Natural killer cell treated with Interleukin-12 subunit alpha and Interleukin-12 subunit beta and Interleukin-15 and Interleukin-18, amount 100 ng/mL, for 72 hours (primary cell): Measurements from ENCODE around the gene ZNF446. TPM values are rescaled to one million over a fixed set of nuclear protein-coding genes. Genes with fewer than 3 reads are reported as not detected.
"Not testable (repeated sequence)": the region's sequence is repeated elsewhere in the genome, so short reads cannot be mapped to it uniquely, and the experiment has no call there.

Source experiments
- ATAC-seq, 2 donors: fragments of 150-1000 bp; cut with Tn5 transposase in 1 of 2; sonication (Bioruptor Pico), chemical (Tn5 transposase) in 1 of 2; 2 replicates each; pipeline ENCODE4 v1.10.0; 2021
- DNase-seq: peaks from one replicate; pipeline ENCODE4 v3.0.0; 2022; ENCODE audit warnings: low spot score
- H3K27ac Mint-ChIP-seq, 2 donors: 1 replicate in 1 of 2; 2 replicates in 1 of 2; pipeline ENCODE4 v1.8.0; 2022; ENCODE audit warnings: mixed read lengths in 2 of 2, mild to moderate bottlenecking in 1 of 2, moderate library complexity in 1 of 2
- H3K27me3 Mint-ChIP-seq, 2 donors: 1 replicate in 1 of 2; 2 replicates in 1 of 2; pipeline ENCODE4 v1.8.0; 2022; ENCODE audit warnings: mixed read lengths in 2 of 2
- H3K36me3 Mint-ChIP-seq: one replicate; pipeline ENCODE4 v1.8.0; 2022; ENCODE audit warnings: mixed read lengths
- H3K4me1 Mint-ChIP-seq, 2 donors: 1 replicate in 1 of 2; 2 replicates in 1 of 2; pipeline ENCODE4 v1.8.0; 2022; ENCODE audit warnings: low read depth in 2 of 2, mixed read lengths in 2 of 2, mild to moderate bottlenecking in 1 of 2
- H3K4me3 Mint-ChIP-seq: one replicate; pipeline ENCODE4 v1.8.0; 2022; ENCODE audit warnings: mixed read lengths
- H3K9me3 Mint-ChIP-seq: 2 replicates; pipeline ENCODE4 v1.8.0; 2022; ENCODE audit warnings: mixed read lengths
- total RNA-seq, 2 donors: library from RNA; stranded (reverse); gene quantifications; one replicate each; pipeline ENCODE4 v1.2.3, GENCODE V29; 2022

The ZNF446 gene
- total RNA-seq, 2 donors from 2014 or later, result 3.9 to 5.8 TPM

DNA sequence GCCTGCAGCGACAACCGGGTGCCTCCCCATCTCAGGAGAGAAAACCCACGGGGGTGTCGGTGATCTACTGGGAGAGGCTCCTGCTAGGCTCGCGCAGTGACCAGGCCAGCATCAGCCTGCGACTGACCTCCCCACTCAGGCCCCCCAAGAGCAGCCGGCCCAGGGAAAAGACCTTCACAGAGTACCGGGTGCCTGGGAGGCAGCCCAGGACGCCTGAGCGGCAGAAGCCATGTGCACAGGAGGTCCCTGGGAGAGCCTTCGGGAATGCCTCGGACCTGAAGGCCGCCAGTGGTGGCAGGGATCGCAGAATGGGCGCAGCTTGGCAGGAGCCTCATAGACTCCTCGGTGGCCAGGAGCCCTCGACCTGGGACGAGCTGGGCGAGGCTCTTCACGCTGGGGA is 20.8 kb upstream of the ZNF446 start:
- no peak overlapping the region for H3K4me3 Mint-ChIP-seq
- DNase-seq (no peak), ATAC-seq (no peak)
- H3K9me3 Mint-ChIP-seq, result no peaks in the 10 kb centered on the region
- peaks cover 0 to 2% of the 10 kb centered on the region in 2 donors for H3K27me3 Mint-ChIP-seq
- H3K36me3 Mint-ChIP-seq, result no peaks in the 10 kb centered on the region
- no peak overlapping the region for H3K27ac Mint-ChIP-seq
- H3K4me1 Mint-ChIP-seq, result peaks cover 19 to 23% of the 10 kb centered on the region in 2 donors

DNA sequence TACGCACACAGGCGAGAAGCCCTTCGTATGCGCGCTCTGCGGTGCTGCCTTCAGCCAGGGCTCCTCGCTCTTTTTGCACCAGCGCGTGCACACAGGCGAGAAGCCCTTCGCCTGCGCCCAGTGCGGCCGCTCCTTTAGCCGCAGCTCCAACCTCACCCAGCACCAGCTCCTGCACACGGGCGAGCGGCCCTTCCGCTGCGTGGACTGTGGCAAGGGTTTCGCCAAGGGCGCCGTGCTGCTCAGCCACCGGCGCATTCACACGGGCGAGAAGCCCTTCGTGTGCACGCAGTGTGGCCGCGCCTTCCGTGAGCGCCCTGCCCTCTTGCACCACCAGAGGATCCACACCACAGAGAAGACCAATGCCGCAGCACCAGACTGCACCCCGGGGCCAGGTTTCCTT is 20.0 kb upstream of the ZNF446 start:
- Mint-ChIP-seq H3K36me3 (no peaks in the 10 kb centered on the region), H3K9me3 (no peaks in the 10 kb centered on the region), H3K27ac (no peak overlapping the region), H3K4me3 (no peak overlapping the region), H3K27me3 (no peaks in the 10 kb centered on the region), H3K4me1 (peaks cover 12 to 16% of the 10 kb centered on the region in 2 donors)
- no peak for ATAC-seq
- no peak for DNase-seq

DNA sequence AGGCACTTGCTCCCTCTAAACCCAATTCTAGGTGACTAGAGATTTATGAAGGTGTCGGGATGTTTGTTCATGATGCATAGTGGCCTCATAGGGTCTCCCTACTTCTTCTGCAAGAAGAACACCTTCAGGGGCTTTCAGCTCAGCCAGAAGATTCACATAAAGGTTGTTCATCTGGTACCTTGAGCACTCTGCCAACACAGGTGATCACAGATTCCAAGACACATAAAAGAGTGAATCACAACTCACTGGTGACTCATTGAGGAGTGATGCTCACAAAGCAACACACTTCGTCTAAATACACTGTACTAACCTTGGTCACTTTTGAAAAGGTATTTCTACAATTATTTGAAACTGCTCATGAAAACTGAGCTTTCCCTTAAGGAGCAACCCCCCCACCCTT is 16.1 kb upstream of the ZNF446 start:
- DNase-seq (no peak), ATAC-seq (no peak)
- no peaks in the 10 kb centered on the region for H3K36me3 Mint-ChIP-seq
- H3K27me3 Mint-ChIP-seq, result no peaks in the 10 kb centered on the region
- H3K4me3 Mint-ChIP-seq, result no peak overlapping the region
- H3K9me3 Mint-ChIP-seq, result no peaks in the 10 kb centered on the region
- no peak overlapping the region for H3K27ac Mint-ChIP-seq
- peaks cover 0 to 5% of the 10 kb centered on the region in 2 donors for H3K4me1 Mint-ChIP-seq

DNA sequence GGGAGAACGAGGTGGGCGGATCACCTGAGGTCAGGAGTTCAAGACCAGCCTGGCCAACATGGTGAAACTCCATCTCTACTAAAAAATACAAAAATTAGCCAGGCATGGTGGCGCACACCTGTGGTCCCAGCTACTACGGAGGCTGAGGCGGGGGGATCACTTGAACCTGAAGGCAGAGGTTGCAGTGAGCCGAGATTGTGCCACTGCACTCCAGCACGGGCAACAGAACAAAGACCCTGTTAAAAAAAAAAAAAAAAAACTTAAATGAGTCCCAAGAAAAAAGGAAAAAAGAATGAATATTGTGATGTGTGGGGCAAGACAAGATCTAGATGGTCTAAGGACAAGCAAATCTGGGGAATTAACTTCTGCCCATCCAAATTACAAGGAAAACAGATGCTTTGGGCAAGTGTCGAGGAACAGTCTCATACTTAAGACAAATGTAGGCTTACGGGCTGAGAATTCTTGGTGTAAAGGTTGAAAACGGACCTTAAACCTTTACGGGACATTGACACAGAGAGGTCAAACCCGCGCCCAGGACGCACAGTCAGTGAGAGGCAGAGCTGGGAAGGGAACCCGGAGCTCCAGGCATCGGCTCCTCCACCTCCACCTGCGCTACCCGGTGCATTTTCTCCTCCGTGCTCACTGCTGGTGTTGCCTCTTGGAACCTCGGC is 9.9 kb upstream of the ZNF446 start:
- DNase-seq (no peak), ATAC-seq (peak in 1 of 2 donors; percentile 1)
- Mint-ChIP-seq H3K36me3 (no peaks in the 10 kb centered on the region), H3K9me3 (no peaks in the 10 kb centered on the region), H3K27me3 (no peaks in the 10 kb centered on the region), H3K4me1 (peaks cover 13 to 19% of the 10 kb centered on the region in 2 donors), H3K27ac (peak overlapping the region; percentile 31 to 46), H3K4me3 (peak overlapping the region; percentile 87)

DNA sequence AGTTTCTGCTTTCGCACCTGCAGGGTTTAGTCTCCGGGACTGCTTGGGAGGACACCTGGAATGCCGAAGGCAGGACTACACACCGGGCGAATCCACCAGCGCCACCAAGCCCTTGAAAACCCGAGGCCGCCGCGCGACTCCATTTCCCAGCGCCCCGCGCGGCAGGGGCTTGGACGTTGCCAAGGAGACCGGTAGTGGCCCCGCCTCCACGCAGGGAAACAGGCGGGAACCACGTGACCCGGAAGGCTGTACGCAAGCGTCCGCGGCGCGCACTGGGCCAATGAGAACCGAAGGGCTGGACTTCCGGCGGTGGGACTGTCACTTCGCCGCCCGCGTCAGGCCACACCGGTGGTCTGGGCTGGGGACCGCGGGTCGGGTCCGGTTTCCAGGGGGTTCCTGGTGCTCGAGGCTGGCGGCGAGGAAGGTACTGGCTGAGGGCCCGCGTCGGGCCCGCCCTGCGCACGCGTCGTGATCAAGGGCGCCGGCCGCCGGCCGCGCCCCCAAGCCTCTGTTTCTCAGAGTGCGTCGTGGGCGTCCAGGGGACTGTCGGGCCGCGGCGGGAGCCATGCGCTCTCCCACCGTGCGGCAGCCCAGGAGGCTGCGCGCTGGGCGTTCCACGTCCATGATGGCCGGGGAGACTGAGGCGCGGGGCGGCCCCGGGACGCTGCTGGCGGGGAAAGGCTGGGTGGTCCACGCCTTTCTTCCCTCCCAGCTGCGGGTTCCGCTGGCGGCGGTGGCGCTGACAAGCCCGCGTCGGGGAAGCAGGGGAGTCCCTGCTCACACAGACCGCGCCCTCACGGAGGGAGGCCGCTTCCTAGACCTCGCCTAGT is 9.2 kb upstream of the ZNF446 start, which contains the start of gene ZNF324:
Gene ZNF324 (plus strand): TSS at position 321 of the 830 bp plus-strand sequence. CDS start 2,106 bp downstream, outside the sequence.
- peak; percentile 98 for DNase-seq
- peak within 1 kb of the TSS; percentile 87 for H3K4me3 Mint-ChIP-seq
- H3K27me3 Mint-ChIP-seq, result no peaks in the 10 kb centered on the region
- no peaks in the 10 kb centered on the region for H3K9me3 Mint-ChIP-seq
- no peaks in the 10 kb centered on the region for H3K36me3 Mint-ChIP-seq
- peak within 1 kb of the TSS; percentile 46 to 78 for H3K27ac Mint-ChIP-seq
- ATAC-seq, result peak; percentile 97 to 99
- H3K4me1 Mint-ChIP-seq, result peaks cover 13 to 19% of the 10 kb centered on the region in 2 donors

DNA sequence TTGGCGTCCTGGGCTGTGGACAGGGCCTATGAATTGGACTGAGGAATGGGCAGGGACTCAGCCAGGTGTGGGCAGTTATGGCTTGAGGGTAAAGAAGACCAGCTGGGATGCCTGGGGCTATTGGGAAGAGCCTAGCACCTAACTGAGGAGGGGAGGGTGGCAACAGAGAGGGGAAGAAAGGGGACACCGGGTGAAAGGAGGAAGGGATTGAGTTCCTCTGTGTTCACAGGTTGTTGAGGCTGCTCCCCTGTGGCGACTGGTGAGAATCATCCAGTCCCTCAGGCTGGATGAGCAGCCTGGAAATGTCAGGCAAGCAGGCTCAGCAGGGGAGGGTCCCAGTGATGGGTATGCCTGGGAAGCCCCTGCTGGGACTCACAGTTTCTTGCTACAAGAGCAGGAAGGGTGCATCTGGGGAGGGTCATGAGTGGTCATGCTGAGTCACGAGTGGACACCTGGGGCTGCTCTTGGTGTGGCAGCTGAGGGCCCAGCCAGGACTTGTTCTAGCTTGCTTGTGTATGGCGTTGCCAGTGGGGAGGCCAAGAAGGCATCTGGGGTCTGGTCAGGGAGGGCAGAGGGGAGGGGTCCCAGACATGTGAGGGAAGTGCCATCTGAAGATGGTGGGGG is 7.8 kb upstream of the ZNF446 start:
- no peaks in the 10 kb centered on the region for H3K36me3 Mint-ChIP-seq
- H3K4me1 Mint-ChIP-seq, result peaks cover 13 to 19% of the 10 kb centered on the region in 2 donors
- H3K4me3 Mint-ChIP-seq, result peak overlapping the region; percentile 87
- H3K27ac Mint-ChIP-seq, result peak overlapping the region; percentile 46 to 78
- no peaks in the 10 kb centered on the region for H3K9me3 Mint-ChIP-seq
- ATAC-seq, result no peak
- no peak for DNase-seq
- no peaks in the 10 kb centered on the region for H3K27me3 Mint-ChIP-seq

DNA sequence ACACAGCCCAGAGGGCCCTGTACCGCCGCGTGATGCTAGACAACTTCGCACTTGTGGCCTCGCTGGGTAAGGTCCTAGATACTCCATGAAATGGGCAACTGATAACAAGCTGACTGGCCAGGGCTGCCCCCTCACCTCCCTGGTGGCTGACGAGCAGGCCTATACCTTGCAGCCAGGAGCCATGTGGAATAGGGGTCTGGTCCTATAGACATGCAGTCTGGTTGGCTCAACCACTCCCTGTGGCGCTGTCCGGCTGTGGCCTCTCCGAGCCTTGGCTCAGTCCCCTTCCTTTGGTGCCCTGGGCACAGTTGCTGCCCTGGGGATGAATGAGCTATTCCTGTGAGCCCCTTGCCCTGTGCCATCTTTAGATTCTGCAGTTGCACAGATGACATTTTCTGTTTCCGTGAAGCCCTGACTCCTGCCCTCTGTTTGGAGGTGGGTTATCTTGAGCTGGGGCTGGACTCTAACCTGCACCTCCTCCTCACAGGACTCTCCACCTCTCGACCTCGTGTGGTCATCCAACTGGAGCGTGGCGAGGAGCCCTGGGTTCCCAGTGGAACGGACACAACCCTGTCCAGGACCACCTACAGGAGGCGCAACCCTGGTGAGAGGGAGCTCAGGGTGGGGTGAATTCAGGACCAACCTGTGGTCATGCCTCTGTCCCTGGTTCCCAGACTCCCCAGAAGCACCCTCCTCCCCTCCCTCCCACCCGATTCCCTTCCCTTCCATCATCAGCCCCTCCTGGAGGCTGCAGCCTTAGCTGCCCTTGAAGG is 6.7 kb upstream of the ZNF446 start:
- ATAC-seq (no peak), DNase-seq (no peak)
- Mint-ChIP-seq H3K27ac (no peak overlapping the region), H3K36me3 (no peaks in the 10 kb centered on the region), H3K9me3 (no peaks in the 10 kb centered on the region), H3K4me1 (peaks cover 13 to 18% of the 10 kb centered on the region in 2 donors), H3K4me3 (peak overlapping the region; percentile 30), H3K27me3 (no peaks in the 10 kb centered on the region)

DNA sequence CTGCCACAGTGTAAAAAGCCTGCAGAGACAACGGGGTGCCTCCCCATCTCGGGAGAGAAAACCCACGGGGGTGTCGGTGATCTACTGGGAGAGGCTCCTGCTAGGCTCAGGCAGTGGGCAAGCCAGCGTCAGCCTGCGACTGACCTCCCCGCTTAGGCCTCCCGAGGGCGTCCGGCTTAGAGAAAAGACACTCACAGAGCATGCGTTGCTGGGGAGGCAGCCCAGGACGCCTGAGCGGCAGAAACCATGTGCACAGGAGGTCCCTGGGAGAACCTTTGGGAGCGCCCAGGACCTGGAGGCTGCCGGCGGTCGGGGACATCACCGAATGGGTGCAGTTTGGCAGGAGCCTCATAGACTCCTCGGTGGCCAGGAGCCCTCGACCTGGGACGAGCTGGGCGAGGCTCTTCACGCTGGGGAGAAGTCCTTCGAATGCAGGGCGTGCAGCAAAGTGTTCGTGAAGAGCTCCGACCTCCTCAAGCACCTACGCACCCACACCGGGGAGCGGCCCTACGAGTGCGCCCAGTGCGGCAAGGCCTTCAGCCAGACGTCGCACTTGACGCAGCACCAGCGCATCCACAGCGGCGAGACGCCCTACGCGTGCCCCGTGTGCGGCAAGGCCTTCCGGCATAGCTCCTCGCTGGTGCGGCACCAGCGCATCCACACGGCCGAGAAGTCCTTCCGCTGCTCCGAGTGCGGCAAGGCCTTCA is 5.2 kb upstream of the ZNF446 start:
- H3K4me3 Mint-ChIP-seq, H3K9me3 Mint-ChIP-seq, H3K27me3 Mint-ChIP-seq, H3K36me3 Mint-ChIP-seq, H3K27ac Mint-ChIP-seq, ATAC-seq, DNase-seq: not testable (repeated sequence)
- peaks cover 17 to 24% of the 10 kb centered on the region in 2 donors for H3K4me1 Mint-ChIP-seq

DNA sequence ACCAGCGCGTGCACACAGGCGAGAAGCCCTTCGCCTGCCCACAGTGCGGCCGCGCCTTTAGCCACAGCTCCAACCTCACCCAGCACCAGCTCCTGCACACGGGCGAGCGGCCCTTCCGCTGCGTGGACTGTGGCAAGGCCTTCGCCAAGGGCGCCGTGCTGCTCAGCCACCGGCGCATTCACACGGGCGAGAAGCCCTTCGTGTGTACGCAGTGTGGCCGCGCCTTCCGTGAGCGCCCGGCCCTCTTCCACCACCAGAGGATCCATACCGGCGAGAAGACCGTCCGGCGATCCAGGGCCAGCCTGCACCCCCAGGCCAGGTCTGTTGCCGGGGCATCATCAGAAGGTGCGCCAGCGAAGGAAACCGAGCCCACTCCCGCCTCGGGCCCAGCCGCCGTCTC is 4.4 kb upstream of the ZNF446 start:
- ATAC-seq, result no peak
- H3K4me3 Mint-ChIP-seq, result no peak overlapping the region
- no peaks in the 10 kb centered on the region for H3K36me3 Mint-ChIP-seq
- DNase-seq, result no peak
- H3K9me3 Mint-ChIP-seq, result no peaks in the 10 kb centered on the region
- H3K4me1 Mint-ChIP-seq, result peaks cover 19 to 23% of the 10 kb centered on the region in 2 donors
- H3K27ac Mint-ChIP-seq, result no peak overlapping the region
- no peaks in the 10 kb centered on the region for H3K27me3 Mint-ChIP-seq

DNA sequence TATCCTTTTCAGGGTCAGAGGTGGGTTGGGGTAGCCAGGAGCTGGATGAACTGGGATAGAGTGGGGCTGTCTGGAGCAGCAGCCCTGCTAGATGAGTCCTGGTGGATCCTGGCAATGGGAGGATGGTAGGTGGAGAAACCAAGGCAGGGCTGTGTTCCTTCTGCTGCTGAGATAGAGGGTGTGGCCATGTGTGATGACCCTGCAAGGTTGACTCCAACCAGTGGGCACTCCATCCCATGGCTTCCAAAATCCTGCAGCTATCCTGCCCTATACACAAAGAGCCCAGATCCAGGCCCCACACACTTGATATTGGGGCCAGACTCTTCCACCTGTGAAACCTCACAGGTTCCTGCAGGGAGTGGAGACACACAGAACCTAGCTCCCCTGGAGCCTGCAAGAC is 2.4 kb upstream of the ZNF446 start:
- no peak overlapping the region for H3K27ac Mint-ChIP-seq
- H3K4me3 Mint-ChIP-seq, result peak overlapping the region; percentile 45
- H3K36me3 Mint-ChIP-seq, result no peaks in the 10 kb centered on the region
- ATAC-seq (no peak), DNase-seq (no peak)
- no peaks in the 10 kb centered on the region for H3K27me3 Mint-ChIP-seq
- H3K9me3 Mint-ChIP-seq, result no peaks in the 10 kb centered on the region
- peaks cover 11 to 13% of the 10 kb centered on the region in 2 donors for H3K4me1 Mint-ChIP-seq

DNA sequence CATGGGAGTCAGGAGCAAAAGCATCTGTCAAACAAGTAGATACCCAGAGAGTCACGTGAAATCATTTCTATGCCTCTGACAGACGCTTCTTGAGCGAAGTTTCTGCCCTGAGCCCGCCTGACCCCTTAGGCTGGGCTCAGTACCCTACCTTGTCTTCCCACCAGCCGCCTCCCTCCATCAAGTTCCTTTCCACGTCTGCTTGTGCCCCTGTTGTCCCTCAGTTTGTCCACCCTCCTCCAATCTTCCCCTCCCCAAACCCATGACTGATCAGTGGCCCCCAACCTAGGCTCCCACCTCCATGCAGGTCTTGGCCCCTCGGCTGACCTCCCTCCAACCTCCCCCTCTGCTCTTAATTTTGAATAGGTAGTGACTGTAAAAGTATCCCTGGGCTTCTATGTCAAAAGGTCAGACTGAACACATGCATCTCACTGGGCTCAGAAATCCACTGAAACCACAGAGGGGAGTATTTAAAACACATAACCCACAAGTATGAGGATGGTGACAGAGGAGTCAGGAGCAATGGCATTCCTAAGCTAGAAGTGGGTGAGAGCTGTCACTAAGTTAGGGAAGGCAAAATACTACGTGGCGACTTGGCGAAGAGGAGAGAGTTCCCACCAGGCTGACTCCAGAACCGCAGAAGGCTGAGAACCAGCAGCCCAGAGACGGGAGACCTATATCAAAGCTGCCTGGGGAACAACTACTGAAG is 1.7 kb upstream of the ZNF446 start:
- DNase-seq (no peak), ATAC-seq (no peak)
- H3K27ac Mint-ChIP-seq, result peak overlapping the region in 1 of 2 donors; percentile 89
- H3K36me3 Mint-ChIP-seq, result no peaks in the 10 kb centered on the region
- H3K27me3 Mint-ChIP-seq, result no peaks in the 10 kb centered on the region
- H3K4me1 Mint-ChIP-seq, result peaks cover 11 to 13% of the 10 kb centered on the region in 2 donors
- no peaks in the 10 kb centered on the region for H3K9me3 Mint-ChIP-seq
- peak overlapping the region; percentile 45 for H3K4me3 Mint-ChIP-seq

DNA sequence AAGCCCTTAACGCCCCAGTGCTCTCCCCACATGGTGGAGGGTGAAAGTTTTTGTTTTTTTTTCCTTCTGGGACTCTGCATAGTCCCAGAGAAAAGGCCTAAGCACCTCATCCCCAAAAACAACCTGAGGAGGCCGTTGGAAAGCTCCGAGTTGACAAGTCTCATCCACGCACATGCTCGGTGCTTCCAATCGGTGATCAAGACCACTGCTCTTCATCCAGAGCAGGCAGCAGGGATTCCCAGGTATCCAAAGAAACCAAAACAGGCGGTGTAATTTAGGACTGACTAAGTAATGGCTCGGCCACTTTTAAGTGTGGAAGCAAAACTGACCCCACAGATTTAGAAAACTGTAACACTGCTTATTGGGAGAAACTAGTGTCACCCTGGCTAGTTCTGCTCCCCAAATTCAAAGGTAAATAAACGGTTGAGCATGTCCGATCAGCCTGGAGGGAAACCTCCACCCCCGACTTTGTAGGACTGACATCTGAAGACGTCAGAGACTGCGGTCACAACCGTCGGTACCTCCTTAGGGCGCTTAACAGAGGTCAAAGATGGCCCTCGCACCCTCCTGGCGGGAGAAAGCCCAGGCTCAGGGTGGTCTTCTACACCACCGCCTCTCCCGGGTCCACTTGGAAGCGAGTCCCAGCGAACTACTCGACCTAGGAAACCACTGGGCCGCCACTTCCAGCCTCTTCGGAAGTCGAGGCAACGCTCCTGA is 997 bp upstream of the ZNF446 start:
- Mint-ChIP-seq H3K36me3 (no peaks in the 10 kb centered on the region), H3K27ac (peak overlapping the region; percentile 84 to 89), H3K27me3 (no peaks in the 10 kb centered on the region), H3K4me1 (peaks cover 11 to 13% of the 10 kb centered on the region in 2 donors), H3K4me3 (peak overlapping the region; percentile 88), H3K9me3 (no peaks in the 10 kb centered on the region)
- ATAC-seq (peak in 1 of 2 donors; percentile 1), DNase-seq (no peak)
